ENCODE results near the gene RAB5IF.
"Not testable (repeated sequence)": the region's sequence is repeated elsewhere in the genome, so short reads cannot be mapped to it uniquely, and the experiment has no call there.

The RAB5IF gene

DNA sequence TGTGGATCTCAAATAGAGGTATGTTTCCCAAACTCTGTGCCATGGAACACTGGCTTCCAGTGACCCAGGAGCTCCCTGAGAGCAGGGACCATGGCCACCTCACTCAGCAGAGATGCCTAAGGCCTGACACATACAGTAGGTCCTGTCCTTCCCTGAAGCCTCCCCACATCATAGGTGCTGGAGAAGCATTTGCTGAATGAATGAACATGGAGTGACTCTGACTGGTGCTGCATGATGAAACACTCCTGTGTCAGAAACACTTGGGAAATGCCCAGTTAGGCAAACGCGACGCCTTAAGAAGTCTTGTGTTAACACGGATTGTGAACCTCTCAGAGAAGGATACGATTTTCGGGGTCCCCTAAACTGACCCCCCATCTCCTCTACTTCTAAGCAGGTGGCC lies 26.1 kb downstream of the RAB5IF start:
- no peak for DNase-seq

DNA sequence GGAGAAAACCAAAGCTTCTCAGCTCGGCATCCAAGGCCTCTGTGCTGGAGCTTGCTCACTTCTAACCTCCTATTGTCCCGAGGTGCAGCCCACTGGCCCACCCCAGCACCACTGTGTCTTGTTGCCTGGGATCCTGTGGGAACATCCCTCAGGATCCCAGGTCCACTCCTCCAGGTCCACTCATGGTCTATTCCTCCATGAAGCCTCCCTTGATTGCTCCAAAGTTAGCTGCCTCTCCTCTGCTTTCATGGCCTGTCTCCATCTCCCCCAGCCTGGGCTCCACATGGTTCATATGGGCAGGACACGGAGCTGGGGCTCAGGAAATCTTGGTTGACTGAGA lies 26.5 kb downstream of the RAB5IF start:
- DNase-seq: no peak

DNA sequence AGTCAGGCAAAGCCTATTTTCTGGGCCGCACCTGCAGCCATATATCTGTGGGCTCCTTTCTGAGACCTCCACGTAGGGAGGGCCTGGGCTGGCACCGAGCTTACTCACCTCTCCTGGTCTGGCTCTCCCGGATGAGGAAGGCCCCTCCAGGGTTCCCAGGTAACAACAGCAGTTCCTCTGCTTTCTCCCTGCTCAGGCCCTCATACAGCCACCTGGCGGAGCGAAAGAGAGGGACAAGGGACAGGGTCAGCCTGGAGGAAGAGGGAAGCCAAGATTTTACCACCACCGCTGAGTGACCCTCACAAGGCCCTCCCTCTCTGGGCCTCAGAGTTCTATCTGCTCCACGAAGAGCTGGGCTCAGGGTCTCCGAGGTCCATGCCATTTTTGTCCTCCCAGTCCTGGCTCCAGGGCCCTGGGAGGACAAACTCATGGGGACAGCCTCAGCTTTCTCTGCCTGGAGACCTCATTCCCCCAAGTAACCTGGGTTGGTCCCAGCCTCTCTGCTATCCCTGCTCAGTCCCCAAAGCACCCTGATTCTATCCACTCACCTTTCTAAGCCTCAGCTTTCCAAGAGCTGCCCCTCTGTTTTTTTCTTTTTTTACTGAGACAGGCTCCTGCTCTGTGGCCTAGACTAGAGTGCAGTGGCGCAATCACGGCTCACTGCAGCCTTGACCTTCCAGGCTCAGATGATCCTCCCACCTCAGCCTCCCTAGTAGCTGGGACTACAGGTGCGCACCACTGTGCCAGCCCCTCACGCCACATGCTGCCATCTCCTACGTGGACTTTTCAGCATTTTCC lies 27.1 kb downstream of the RAB5IF start:
- DNase-seq: no peak

DNA sequence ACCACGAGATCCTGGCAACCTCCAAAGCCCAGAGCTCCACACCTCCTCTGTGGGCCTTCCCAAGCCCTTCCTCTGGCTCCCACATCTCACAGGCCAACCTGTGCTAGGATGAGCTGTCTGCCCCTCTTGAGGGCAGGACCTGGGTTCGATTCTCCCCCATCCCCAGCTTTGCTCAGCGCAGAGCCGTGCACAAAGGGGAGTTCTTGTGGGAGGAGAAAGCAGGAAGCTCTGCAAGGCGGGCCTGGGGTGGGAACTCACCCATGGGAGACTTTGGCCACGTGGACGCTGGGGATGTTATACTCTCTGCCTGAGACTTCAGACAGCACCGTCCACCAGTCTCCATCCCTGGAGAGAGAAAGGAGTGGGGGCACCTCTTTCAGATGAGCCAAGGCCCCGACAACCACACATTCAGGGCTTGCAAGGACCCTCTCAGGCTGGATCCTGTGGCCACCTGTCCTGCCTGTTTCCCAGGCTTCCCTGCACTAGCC lies 27.8 kb downstream of the RAB5IF start:
- DNase-seq: no peak

DNA sequence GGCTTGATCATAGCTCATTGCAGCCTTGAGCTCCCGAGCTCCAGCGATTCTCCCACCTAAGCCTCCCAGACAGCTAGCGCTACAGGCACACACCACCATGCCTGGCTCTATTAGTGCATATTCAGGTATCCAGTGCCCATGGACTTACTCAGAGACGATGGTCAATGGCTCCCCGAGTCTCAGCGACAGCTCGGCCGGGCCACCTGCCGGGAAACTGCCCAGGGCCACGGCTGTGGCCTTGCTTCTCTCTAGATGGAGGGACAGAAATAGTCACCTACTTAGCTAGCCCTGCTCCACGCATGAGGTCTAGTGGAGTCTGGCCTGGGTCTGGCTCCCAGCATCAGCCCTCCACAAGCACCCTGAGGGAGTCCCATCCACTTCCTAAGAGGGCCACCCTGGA lies 28.8 kb downstream of the RAB5IF start:
- DNase-seq: no peak

DNA sequence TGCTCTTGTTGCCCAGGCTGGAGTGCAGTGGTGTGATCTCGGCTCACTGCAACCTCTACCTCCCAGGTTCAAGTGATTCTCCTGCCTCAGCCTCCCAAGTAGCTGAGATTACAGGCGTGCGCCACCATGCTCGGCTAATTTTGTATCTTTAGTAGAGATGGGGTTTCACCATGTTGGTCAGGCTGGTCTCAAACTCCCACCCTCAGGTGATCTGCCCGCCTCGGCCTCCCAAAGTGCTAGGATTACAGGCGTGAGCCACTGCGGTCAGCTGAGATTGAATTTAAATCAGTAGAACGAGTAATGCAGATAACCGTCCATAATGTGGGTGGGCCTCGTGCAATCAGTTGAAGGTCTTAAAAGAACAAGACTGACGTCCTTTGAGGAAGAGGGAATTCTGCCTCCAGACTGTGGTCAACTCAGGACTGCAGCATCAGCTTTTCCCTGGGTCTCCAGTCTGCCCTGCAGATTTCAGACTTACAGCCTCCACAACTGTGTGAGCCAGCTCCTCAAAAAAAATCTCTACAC lies 33.4 kb downstream of the RAB5IF start:
- DNase-seq: not testable (repeated sequence)

DNA sequence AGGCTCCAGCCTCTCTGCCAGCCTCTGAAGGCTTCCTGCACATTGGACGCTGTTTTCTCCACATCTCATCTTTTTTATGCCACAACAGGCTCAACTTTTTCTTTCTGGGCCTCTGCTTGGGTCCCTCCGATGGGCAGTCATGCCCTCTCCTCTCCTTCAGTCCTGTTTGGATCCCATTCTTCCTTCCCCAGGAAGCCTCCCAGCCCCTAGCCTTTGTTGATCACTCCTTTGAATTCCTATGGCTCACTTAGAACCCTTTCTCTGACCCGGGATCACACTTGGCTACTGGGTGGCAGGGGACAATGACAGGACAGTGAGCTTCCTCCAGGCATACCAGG lies 35.9 kb downstream of the RAB5IF start:
- DNase-seq: no peak

DNA sequence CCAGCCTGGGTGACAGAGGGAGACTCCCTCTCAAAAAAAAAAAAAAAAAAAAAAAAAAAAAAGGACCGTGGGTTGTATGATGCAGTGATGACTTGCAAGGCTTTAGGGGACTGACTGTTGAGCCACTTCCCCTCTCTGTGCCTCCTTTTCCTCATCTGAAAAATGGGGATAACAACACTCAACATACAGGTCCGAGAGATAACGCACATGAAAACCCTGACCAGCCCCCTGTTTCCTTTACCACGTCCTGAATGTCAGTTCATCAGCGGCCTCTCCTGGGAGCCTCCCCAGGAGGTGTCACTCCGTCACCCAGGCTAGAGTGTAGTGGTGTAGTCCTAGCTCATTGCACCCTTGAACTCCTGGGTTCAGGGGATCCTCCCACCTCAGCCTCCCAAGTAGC lies 36.6 kb downstream of the RAB5IF start:
- DNase-seq: no peak

DNA sequence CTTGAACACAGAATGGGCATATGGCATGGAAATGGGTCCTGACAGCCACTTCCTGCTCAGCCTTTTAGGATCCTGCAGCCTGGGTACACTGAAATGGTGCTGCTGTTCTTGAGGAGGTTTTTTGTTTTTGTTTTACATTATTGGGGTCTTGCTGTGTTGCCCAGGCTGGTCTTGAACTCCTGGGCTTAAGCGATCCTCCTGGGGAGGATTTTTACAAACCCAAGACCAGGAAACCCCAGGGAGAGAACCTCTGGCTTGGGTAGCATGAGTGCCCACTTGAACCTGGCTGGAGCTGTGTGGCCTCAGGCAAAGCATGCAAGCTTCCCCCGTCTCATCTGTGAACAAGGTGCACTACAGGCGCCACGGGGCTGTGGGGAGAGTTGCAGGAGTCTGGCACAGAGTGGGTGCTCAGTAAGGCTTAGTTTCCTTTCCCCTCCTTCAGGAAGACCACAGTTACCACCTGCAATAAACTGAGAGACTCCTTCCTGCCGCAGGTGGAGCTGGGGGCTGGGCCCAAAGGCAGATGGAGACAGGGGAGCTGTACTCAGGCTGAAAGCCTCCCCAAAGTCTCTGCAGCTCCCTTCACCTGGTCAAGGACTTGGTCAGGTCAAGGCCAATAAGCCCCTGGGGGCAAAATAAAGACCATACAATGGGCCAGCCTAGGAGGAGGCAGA lies 38.6 kb downstream of the RAB5IF start:
- peak; percentile 43 for DNase-seq

DNA sequence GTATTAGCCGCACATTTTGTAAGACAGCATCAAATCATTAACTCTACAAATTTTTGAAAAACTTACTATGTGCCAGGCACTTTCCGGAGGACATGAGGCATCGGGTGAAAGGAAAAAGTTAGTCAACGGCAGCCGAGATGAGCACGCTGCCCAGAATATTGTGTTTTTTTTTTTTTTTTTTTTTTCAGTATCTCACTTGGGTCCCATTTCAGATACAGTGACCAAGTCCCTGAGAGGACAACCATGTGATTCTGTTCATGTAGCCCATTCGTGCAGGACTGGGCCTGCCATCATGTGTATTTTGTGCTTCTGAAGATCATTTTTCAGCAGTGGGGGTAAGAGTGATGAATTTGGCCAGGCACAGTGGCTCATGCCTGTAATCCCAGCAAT lies 39.1 kb downstream of the RAB5IF start:
- DNase-seq: peak; percentile 45

DNA sequence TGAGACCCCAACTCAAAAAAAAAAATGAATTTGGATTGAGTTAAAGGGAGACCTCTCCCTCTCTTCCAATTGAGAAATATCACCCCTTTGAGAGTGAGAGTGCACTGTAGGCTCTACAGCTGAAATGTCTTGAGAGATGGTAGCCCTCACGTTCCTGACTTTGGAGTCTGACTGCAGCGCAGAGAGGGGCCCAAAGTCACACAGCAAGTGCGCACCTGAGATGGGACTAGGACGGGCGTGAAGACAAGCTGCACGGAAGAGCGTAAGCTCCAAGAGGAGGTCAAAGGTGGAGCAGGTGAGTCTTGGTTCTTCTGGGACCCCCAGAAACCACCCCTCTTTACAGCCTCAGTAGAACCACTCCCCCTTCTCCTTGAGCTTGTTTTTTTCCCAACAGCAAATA lies 39.8 kb downstream of the RAB5IF start:
- no peak for DNase-seq

DNA sequence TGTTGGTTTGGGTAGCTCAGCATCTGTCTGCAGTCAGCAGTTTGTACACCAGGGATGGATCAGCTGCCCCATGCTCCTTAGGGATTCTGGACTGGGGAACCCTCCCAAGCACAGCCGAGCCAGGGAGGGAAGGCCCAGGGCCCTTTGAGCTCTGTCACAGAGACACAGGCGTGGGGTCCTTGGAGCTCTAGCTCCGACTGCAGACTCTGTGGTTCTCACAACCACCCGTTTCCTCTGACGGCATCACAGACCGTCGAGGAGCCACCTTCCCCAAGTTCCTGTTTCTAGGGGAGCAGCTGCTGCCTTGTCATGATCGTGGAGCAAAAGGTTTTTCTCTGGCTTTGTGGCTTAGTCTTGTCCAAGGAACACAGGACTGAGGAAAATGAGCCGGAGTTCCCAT lies 40.4 kb downstream of the RAB5IF start, which contains the start of gene SLA2:
Gene SLA2 (minus strand): TSS at position 199 of the 400 bp plus-strand sequence. CDS start 4,861 bp downstream, outside the sequence.
- DNase-seq: peak; percentile 42

DNA sequence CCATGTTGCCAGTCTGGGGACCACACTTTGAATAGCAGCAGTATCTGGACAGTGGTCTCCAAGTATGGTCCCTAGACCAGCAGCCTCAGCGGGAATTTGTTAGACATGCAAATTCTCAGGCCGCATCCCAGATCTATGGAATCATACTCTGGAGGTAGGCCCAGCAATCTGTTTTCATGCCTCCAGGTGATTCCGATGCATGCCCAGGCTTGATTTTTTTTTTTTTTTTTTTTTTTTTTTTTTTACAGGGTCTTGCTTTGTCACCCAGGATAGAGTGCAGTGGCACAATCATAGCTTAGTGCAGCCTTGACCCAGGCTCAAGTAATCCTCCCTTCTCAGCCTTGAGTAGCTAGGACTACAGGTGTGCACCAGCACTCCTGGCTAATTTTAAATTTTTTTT lies 41.1 kb downstream of the RAB5IF start:
- DNase-seq: no peak

DNA sequence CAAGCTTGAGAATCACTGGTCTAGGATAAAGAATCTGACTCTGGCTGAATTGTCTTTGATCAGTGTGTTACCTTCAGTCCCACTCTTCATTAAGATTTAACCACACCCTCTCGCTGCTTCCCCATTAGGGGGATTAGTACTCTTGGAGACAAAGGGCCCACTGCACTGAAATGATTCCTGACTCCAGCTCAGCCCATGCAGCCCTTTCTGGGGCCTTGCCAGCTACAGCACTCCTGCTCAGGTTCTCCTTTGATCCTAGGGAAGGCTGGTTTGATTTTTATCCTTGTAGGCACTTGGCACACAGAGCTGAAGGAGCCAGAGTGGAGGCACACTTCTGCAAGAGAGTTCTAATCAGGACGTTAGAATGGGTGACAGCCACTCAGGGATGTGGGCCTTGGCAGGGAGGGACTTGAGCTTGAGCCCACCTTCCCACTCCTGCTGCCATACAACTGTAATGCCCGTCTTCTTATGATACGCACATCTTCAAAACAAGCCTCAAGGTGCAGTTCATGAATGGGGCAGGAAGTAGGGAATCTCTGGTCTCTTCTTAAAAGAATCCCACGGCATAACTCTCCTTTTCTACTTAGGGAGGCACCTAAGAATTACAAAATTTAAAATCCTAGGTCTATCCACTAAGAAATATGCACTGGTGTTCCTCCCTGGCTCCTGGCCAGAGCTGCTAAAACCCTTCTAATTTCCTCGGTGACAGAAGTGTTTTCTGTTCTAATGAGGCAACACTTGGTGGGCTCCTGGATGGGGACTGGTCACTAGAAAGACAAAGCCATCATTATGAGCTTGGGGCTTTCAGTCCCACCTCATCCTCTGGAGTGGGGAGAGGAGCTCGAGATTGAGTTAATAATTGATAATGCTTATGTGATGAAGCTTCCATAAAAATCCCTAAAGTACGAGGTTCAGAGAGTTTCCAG lies 41.9 kb downstream of the RAB5IF start:
- DNase-seq: no peak

DNA sequence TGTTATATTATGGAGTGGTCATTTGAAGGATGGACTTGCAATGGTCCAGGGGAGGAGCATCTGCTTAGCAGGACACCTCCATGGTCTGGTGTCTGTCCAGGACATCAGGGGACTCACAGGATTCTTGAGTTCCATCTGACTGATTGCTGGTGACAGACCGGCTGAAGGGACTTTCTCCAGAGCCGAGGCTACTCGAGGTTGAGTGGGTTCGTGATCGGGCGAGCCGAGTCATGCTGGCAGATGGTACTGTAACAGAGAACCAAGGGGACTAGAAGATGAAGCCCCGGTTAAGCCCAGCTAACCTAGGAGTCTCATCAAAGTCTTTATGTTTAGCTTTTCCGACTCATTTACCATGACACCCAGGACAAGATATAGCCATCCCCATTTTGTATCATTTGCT lies 47.9 kb downstream of the RAB5IF start:
- DNase-seq: no peak

DNA sequence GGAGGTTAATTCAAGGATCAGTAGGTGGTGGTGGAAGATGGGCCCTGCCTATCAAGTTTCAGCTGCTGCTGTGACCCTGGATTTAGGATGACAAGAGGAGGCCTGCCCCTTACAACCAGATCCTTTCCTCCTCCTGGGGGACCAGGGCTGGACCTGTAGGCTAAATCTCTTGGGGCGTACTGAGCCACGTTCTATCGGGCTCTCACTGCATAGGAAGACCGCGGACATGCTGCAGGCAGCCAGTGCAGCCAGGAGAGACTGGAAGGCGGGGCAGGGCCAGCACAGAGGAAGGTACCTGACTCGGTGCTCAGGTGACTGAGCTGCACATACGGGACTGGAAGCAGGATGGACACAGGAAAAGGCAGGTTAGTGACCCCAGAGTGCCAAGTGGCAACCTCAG lies 48.9 kb downstream of the RAB5IF start:
- DNase-seq: no peak

DNA sequence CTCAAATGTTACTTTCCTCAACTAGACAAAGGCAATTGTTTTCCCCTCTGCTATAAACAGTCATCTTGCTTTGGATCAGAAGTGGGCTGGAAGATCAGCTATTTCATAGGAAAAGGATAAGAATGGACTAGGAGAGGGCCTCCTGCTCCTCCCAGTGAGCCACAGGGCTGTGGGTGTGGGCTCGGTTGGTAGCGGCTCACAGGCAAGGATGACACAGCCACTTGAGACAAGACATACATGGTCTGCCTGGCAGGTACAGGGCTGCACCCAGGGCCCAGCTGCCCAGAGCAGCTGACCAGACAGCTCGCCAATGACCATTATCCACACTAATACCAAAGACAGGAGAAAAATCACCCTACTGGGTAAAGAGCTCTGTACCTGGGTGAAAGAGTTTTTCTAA lies 49.4 kb downstream of the RAB5IF start:
- DNase-seq: no peak

DNA sequence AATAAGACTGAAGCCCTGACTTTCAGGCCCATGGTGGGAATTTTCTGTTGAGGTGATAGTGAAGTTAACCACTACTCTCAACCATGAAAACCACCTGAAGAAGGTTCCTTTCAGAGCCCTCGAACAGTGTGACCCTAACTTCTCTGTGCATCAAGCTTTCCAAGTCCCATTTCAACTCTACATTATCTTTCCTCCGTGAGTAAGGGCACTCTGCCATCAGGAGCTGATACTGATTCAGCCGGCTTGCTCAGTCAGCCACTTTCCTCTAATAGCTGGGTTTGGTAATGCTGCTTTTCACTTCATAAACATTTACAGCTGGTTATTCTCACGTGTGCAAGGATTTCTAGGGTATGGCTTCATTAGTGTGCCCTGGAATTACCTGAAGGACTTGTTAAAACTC lies 51.2 kb downstream of the RAB5IF start:
- no peak for DNase-seq

DNA sequence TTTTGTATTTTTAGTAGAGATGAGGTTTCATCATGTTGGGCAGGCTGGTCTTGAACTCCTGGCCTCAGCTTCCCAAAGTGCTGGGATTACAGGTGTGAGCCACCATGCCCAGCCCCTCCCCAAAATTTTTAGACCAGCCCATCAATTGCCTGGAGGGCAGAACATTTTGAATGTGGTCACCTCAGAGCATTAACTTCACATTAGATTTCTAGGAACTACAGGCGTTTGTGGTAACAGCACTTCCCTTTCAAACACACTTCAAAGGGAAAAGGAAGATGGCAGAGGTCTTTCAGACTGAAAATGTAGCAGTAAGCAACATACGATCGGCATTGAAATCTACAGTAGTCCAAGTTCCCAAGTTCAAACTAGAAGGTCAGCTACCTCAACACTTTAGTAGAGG lies 52.7 kb downstream of the RAB5IF start:
- no peak for DNase-seq
